ENCODE results near the gene SP4. TPM values are rescaled to one million over a fixed set of nuclear protein-coding genes. Genes with fewer than 3 reads are reported as not detected.

Gene SP4
- total RNA-seq, 4 donors from 2014 or later, result 4.2 to 16.5 (median 5.1) TPM

- H3K36me3 ChIP-seq, result no peaks in the 10 kb centered on the region
- no peaks in the 10 kb centered on the region for H3K27me3 ChIP-seq
- TF ChIP-seq POLR2A (IDR thresholded peaks at IDR 0.05), result no peak
- TF ChIP-seq, protein P1, sequence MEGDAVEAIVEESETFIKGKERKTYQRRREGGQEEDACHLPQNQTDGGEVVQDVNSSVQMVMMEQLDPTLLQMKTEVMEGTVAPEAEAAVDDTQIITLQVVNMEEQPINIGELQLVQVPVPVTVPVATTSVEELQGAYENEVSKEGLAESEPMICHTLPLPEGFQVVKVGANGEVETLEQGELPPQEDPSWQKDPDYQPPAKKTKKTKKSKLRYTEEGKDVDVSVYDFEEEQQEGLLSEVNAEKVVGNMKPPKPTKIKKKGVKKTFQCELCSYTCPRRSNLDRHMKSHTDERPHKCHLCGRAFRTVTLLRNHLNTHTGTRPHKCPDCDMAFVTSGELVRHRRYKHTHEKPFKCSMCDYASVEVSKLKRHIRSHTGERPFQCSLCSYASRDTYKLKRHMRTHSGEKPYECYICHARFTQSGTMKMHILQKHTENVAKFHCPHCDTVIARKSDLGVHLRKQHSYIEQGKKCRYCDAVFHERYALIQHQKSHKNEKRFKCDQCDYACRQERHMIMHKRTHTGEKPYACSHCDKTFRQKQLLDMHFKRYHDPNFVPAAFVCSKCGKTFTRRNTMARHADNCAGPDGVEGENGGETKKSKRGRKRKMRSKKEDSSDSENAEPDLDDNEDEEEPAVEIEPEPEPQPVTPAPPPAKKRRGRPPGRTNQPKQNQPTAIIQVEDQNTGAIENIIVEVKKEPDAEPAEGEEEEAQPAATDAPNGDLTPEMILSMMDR (IDR thresholded peaks at IDR 0.05), result no peak
- H3K4me3 ChIP-seq, result no peak overlapping the region
- no peaks in the 10 kb centered on the region for H3K9me3 ChIP-seq
- no peak overlapping the region for H3K27ac ChIP-seq
- no peak for DNase-seq
- peaks cover 0 to 3% (median 0%) of the 10 kb centered on the region in 4 donors for H3K4me1 ChIP-seq
These were observed 10.2 kb upstream of the SP4 start for GRCh38 chr7:21417647-21418046.

- TF ChIP-seq, protein P1 (IDR thresholded peaks at IDR 0.05), result no peak
- TF ChIP-seq POLR2A (IDR thresholded peaks at IDR 0.05), result no peak
- H3K9me3 ChIP-seq, result no peaks in the 10 kb centered on the region
- H3K4me3 ChIP-seq, result no peak overlapping the region
- H3K36me3 ChIP-seq, result no peaks in the 10 kb centered on the region
- DNase-seq, result no peak
- no peaks in the 10 kb centered on the region for H3K27me3 ChIP-seq
- H3K27ac ChIP-seq, result no peak overlapping the region
- peaks cover 0 to 7% (median 0%) of the 10 kb centered on the region in 4 donors for H3K4me1 ChIP-seq
These were observed 5.1 kb upstream of the SP4 start for GRCh38 chr7:21422751-21423150.

DNA sequence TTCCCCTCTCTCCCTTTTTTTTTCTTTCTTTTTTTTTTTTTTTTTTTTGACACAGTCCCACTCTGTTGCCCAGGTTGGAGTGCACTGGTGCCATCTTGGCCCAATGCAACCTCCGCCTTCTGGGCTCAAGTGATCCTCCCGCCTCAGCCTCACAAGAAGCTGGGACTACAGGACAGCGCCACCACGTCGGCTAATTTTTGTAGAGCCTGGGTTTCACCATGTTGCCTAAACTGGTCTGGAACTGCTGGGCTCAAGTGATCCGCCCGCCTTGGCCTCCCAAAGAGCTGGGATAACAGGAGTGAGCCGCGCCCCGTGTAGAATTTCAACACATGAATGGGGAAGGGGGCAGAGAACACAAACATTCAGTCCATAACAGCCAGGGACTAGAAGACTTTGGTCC, 2.6 kb upstream of the SP4 start:
- H3K4me1 ChIP-seq, result peaks cover 0 to 21% (median 3%) of the 10 kb centered on the region in 4 donors
- H3K27me3 ChIP-seq, result no peaks in the 10 kb centered on the region
- no peaks in the 10 kb centered on the region for H3K9me3 ChIP-seq
- DNase-seq, result no peak
- no peak overlapping the region for H3K27ac ChIP-seq
- H3K4me3 ChIP-seq, result no peak overlapping the region
- no peaks in the 10 kb centered on the region for H3K36me3 ChIP-seq
- no peak for TF ChIP-seq POLR2A (IDR thresholded peaks at IDR 0.05)
- TF ChIP-seq, protein P1 (IDR thresholded peaks at IDR 0.05), result no peak

GRCh38 chr7:21426286-21427181, 1.3 kb upstream of the SP4 start:
- DNase-seq, result no peak
- H3K36me3 ChIP-seq, result no peaks in the 10 kb centered on the region
- no peaks in the 10 kb centered on the region for H3K9me3 ChIP-seq
- no peak for TF ChIP-seq POLR2A (IDR thresholded peaks at IDR 0.05)
- TF ChIP-seq, protein P1 (IDR thresholded peaks at IDR 0.05), result no peak
- peak overlapping the region; percentile 62 to 91 (median 84) for H3K4me3 ChIP-seq
- peaks cover 0 to 33% (median 4%) of the 10 kb centered on the region in 4 donors for H3K4me1 ChIP-seq
- H3K27me3 ChIP-seq, result no peaks in the 10 kb centered on the region
- H3K27ac ChIP-seq, result peak overlapping the region; percentile 65 to 98 (median 98)

- H3K36me3 ChIP-seq, result no peaks in the 10 kb centered on the region
- peak overlapping the region; percentile 97 to 98 (median 98) for H3K27ac ChIP-seq
- TF ChIP-seq POLR2A (IDR thresholded peaks at IDR 0.05), result peak; percentile 44 to 65
- TF ChIP-seq, protein P1 (IDR thresholded peaks at IDR 0.05), result peak in 5 of 6 experiments; percentile 31 to 55 (median 39)
- H3K27me3 ChIP-seq, result no peaks in the 10 kb centered on the region
- peak overlapping the region; percentile 62 to 91 (median 84) for H3K4me3 ChIP-seq
- peaks cover 0 to 33% (median 6%) of the 10 kb centered on the region in 4 donors for H3K4me1 ChIP-seq
- H3K9me3 ChIP-seq, result no peaks in the 10 kb centered on the region
- DNase-seq, result peak; percentile 98 to 99 (median 99)
These were observed 557 bp upstream of the SP4 start for GRCh38 chr7:21427182-21427870.

All from Peyer's patch (tissue), 4 donors.